G401 (cell line): ENCODE results near the gene XRCC1. TPM values are rescaled to one million over a fixed set of nuclear protein-coding genes. Genes with fewer than 3 reads are reported as not detected.

Experiments
- DNase-seq: peaks from one replicate; pipeline ENCODE4 v3.0.0-alpha.2; 2015; ENCODE audit warnings: low spot score
- in situ Hi-C: cut with HindIII; loops from 2 replicates; pipeline ENCODE4 v1.10.0; 2016; ENCODE audit warnings: low sequenced_read_pairs, mixed read lengths
- total RNA-seq: library from RNA; depleted of rRNA; stranded (reverse); fragments of >200 nt; shearing (Covaris generic); gene quantifications from 2 replicates; pipeline ENCODE4 v1.2.3, GENCODE V29; 2014

Gene XRCC1
- total RNA-seq, 1 experiment from 2014 or later, result 64.5 TPM

DNA sequence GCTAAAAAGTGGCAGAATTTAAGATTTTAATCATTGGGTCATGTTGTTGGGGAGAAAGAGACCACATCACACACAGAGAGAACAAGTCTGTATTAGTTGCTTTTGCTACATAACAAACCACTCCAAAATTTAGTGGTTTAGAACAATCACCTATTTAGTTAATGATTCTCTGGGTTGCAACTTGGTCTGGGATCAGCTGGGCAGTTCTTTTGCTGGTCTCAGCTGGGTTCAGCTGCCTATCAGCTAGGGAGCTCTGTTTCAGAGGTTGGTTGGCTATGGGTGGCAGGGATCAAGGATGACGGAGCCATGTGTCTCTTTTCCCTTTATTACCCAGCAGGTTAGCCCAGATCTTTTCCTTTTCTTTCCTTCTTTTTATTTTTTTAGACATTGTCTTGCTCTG lies 9.2 kb upstream of the XRCC1 start:
- in situ Hi-C loops, result no loop called here
- DNase-seq, result no peak

- DNase-seq, result no peak
- in situ Hi-C loops, result no loop called here
Observed at GRCh38 chr19:43582495-43582894, 7.2 kb upstream of the XRCC1 start.

DNA sequence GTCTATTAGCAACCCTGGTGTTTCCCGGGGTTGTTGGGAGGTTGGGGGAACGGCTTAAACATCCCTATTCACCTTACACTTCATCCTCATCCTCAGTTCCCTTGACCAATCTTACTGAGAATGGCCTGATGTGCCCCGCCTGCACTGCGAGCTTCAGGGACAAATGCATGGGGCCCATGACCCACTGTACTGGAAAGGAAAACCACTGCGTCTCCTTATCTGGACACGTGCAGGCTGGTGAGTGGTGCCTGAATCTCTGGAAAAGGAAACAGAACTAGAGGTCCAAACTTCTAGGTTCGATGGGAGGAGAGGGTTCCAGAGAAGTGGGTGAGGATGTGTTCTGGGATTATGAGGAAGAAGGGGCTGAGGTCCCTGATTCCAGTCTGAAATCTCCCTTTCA lies 6.1 kb upstream of the XRCC1 start:
- in situ Hi-C loops, result no loop called here
- peak; percentile 47 for DNase-seq

DNA sequence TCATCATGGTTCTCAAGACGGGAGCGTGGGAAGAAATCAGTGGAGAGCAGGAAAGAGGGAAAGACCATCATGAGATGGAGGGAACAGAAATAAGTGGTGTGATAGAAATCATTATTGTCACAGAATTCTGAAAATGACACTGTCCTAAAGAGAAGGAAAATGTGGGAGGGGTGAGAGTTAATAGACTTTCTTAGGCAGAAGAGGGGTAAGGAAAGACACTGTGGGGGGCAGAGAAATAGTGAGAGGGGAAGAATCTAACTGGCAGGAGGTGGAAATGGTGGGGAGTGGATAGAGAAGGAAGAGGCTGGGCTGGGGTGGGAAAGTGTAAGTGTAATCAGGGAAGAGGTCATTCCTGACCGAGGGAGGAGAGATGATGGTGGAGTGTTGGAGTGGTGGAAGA lies 3.5 kb upstream of the XRCC1 start:
- no peak for DNase-seq
- in situ Hi-C loops, result loop anchor here (5.0 kb wide), 1 partner anchor 41 kb away; no protein-coding TSS in a partner anchor

- no peak for DNase-seq
- in situ Hi-C loops, result loop anchor here (5.0 kb wide), 1 partner anchor 39 kb away; no protein-coding TSS in a partner anchor
Observed at GRCh38 chr19:43575955-43576878, 890 bp upstream of the XRCC1 start.

DNA sequence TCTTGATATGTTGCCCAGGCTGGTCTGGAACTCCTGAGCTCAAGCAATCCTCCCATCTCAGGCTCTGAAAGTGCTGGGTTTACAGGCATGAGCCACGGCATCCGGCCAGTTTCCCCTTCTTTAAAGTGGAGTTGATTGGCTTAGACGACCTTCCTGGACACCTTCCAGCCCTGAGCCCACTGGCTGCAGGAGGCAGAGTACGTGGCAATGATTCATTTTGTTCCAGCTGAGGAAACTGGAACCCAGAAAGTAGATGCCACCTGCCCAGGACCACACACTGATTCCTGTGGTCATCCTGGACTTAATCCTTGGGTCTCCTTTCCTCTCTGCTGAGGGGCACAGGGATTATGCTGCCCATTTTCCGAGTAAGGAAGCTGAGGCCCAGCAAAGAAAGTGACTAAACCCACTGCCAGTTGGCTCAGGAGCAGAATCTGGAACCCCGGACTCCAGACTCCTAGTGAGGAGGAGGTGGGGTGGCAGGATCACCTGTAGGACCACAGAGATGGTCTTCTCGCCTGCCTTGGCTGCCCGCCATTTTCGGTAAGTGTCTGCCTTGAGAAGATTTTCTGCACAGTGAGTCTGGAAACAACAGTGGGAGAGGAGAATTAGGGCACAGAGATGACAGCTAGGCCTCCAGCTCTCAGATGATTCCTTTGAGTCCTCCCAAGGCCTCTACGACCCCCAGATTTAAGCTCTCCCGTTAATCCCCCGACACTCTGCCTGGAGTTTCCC lies 737 bp downstream of the XRCC1 start:
- in situ Hi-C loops, result loop anchor here (5.0 kb wide), 1 partner anchor 37 kb away; no protein-coding TSS in a partner anchor
- no peak for DNase-seq

GRCh38 chr19:43572171-43572588 lies 3.1 kb downstream of the XRCC1 start:
- in situ Hi-C loops, result no loop called here
- DNase-seq, result no peak

DNA sequence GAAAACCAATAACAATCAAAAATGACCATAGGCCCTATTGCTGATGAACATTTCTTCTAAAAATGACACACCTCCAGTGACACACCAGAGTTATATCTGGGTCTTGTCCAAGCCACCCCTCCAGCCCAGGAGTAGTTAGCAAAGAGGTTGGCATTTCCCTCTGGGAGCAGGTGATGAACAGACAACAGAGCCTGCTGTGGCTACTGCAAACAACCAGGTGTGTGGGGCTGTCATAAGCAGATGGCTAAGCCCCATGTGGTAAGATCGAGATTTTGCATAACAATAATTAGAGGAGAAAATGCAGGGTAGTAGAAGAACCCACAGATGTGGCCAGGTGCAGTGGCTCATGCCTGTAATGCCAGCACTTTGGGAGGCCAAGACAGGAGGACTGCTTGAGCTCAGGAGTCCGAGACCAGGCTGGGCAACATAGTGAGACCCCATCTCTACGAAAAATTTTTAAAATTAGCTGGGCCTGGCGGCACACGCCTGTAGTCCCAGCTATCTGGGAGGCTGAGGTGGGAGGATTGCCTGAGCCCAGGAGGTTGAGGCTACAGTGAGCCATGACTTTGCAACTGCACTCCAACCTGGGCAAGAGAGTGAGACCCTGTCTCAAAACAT lies 5.0 kb downstream of the XRCC1 start:
- in situ Hi-C loops, result no loop called here

GRCh38 chr19:43569657-43570056 lies 5.7 kb downstream of the XRCC1 start:
- DNase-seq, result no peak

More for the DNA sequence above, 5.0 kb downstream of the XRCC1 start:
- DNase-seq, result no peak

DNA sequence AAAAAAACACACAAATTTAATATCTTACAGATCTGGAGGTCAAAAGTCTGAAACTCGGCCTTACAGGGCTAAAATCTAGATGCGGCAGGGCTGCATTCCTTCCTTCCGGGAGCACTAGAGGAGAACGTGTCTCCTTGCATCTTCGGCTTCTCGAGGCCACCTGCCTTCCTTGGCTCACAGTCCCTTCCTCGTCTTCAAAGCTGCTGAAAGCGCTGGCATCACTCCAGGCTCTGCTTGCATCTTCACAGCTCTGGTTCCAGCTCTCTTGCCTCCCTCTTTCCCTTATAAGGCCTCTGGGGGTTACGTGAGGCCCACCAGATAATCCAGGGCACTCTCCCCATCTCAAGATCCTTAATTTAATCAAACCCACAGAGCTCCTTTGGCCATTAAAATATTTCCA lies 10.5 kb downstream of the XRCC1 start:
- in situ Hi-C loops, result no loop called here
- DNase-seq, result peak; percentile 83

More at GRCh38 chr19:43569657-43570056, 5.7 kb downstream of the XRCC1 start:
- in situ Hi-C loops, result no loop called here

DNA sequence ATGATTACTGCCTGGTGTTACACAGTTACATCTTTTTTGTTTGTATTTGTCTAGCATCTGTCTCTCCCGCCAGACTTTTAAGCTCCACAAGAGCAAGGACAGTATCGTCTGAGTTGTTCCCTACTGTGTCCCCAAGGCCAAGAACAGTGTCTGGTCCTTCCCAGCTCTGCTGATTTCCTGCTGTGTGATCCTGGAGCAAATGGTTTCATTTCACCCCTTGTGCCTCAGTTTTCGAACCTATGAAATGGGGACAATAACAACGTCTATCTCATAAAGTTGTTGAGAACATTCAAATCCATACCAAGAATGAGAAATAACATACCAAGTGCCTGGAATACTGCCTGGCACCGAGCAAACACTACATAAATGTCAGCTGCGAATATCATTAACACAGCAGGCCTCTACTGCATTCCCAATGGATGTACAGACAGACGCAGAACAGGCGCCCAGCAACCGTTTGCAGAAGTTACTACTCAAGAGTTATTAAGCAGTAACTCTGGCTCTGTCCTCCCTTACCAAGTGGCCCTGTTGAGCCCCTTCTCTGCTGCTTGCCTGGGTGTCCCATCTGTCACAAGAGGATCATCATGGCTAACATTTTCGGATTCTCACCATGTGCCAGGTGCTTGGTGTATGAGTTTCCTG lies 11.4 kb downstream of the XRCC1 start:
- in situ Hi-C loops, result no loop called here
- peak; percentile 28 for DNase-seq

DNA sequence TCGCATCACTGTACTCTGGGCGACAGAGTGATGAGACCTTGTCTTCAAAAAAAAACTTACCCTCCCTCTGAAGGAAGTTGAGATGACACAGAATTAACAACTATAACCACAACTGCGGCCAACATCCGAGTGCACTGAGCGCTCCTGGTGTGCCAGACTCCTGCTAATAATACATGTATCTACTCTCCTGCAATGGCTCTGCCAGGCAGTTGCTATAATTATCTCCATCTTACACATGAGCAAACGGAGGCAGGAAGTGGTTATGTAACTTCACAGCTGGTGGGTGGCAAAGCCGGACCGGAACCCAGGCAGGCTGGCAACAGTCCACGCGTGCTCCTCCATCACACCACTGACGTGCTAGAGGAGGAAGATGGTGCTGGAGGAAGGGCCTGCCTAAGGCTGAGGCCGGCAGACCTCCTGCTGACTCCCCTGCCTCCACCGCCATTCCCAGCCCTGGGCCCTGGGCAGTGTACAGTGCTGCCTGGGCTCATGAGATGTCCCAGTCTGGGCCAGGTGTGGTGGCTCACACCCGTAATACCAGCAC lies 12.6 kb downstream of the XRCC1 start:
- peak; percentile 96 for DNase-seq
- in situ Hi-C loops, result no loop called here

- in situ Hi-C loops, result no loop called here
Observed at GRCh38 chr19:43562226-43562697, 13.1 kb downstream of the XRCC1 start.

GRCh38 chr19:43561139-43561970 lies 14.0 kb downstream of the XRCC1 start:
- in situ Hi-C loops, result no loop called here
- DNase-seq, result no peak

More at GRCh38 chr19:43562226-43562697, 13.1 kb downstream of the XRCC1 start:
- no peak for DNase-seq

DNA sequence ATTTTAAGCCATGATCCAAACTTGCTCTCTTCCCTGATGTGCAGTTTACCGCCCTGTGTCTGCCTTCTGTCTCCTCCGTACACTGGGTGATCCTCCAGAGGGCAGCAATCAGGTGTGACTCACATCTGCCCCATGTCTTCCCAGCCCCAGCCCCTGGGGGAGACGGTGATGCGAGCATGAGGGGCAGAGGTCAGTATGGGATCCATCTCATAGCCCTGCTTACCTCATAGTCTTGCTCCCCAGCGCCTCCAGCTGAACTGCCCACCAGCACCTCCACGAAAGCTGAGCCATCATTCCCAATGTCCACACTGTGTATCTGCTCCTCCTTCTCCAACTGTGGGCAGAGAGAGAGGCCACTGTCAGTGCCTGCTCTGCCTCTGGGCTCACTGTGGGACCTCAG lies 14.6 kb downstream of the XRCC1 start:
- DNase-seq, result no peak
- in situ Hi-C loops, result no loop called here

- in situ Hi-C loops, result no loop called here
- peak; percentile 92 for DNase-seq
Observed at GRCh38 chr19:43555185-43555770, 20.0 kb downstream of the XRCC1 start.

DNA sequence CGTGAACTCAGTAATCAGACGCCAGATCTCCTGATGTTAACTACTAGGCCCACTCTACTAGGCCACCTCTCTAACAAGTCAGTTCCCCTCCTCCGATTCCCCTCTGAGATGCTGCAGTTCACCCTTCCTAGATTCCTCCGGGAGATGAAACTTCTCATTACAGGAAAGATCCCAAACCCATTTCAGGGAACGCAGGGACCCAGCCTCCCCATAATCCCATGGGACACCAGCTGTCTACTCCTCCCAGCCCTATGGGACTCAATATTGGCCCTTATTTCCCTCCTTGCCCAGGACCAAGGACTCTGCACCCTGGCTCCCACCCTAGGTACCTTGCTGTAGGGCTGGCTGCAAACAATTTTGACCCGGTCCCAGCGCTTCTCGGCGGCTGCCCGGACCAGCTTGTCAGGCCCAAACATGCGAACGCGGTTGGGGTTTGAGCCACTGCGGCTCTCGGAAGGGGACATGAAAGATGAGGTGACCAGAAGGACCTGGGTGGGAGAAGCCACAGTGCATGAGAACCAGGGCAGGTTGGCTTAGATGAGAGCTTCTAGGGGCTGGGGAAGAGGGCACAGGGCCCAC lies 20.9 kb downstream of the XRCC1 start:
- in situ Hi-C loops, result no loop called here
- no peak for DNase-seq
